Panc1 (cell line): ENCODE results near the gene CARD8. TPM values are rescaled to one million over a fixed set of nuclear protein-coding genes. Genes with fewer than 3 reads are reported as not detected.

ENCODE experiments used
- ATAC-seq: fragments of 200-7000 bp; cut with Tn5 transposase; 2 replicates; pipeline ENCODE4 v1.9.1; 2020; ENCODE audit warnings: mild to moderate bottlenecking, moderate library complexity
- Bru-seq: library from RNA; stranded (reverse); fragments of 400-500 nt; gene quantifications from one replicate; lab custom pipeline; 2021; lab: Mats Ljungman, UMichigan
- BruChase-seq, 2 experiments: library from RNA; stranded (reverse); fragments of 400-500 nt; gene quantifications; one replicate each; lab custom pipeline; 2021; lab: Mats Ljungman, UMichigan
- BruUV-seq: library from RNA; stranded (reverse); fragments of 400-500 nt; replicated peaks from 2 replicates; lab custom pipeline; 2021; lab: Mats Ljungman, UMichigan
- CTCF ChIA-PET: fragments of 300-600 bp; sonication (Branson Sonifier 250); formaldehyde crosslinking; loops from one replicate; lab custom pipeline; 2022; ENCODE audit warnings: antibody characterized with exemption; lab: Charles Lee
- POLR2A ChIA-PET: fragments of 300-600 bp; sonication (Branson Sonifier 250); formaldehyde crosslinking; loops from one replicate; lab custom pipeline; 2022; ENCODE audit warnings: antibody characterized with exemption; lab: Charles Lee
- DNase-seq: peaks from one replicate; pipeline ENCODE4 v3.0.0-alpha.2; 2010; ENCODE audit warnings: low read depth, low spot score
- H3K27ac ChIP-seq: 2 replicates; pipeline ENCODE4 v1.5.1; 2011; ENCODE audit warnings: mild to moderate bottlenecking, low read length, inconsistent platforms
- H3K27me3 ChIP-seq: fragments of 200-500 bp; sonication (Bioruptor generic); 2 replicates; pipeline ENCODE4 v1.6.0; 2014; ENCODE audit warnings: low read length, inconsistent platforms; ENCODE audit not compliant: control insufficient read depth, insufficient read depth
- H3K36me3 ChIP-seq: fragments of 200-500 bp; sonication (Bioruptor generic); 2 replicates; pipeline ENCODE4 v1.5.1; 2014; ENCODE audit warnings: inconsistent platforms, mild to moderate bottlenecking, low read length, moderate library complexity; ENCODE audit not compliant: control insufficient read depth, insufficient read depth
- H3K4me1 ChIP-seq: 2 replicates; pipeline ENCODE4 v1.5.1; 2011; ENCODE audit warnings: inconsistent platforms, mild to moderate bottlenecking, low read length, moderate library complexity; ENCODE audit not compliant: control insufficient read depth, insufficient read depth
- H3K4me3 ChIP-seq, 2 experiments: 2 replicates each; pipeline ENCODE4 v1.5.1; 2011 to 2012; ENCODE audit warnings: low read depth in 2 of 2, low read length in 2 of 2, mild to moderate bottlenecking in 2 of 2, inconsistent platforms in 1 of 2, moderate library complexity in 1 of 2
- H3K9me3 ChIP-seq: fragments of 200-500 bp; sonication (Bioruptor generic); 2 replicates; pipeline ENCODE4 v1.5.1; 2014; ENCODE audit warnings: low read depth, mild to moderate bottlenecking, inconsistent platforms, low read length, moderate library complexity; ENCODE audit not compliant: control insufficient read depth, insufficient read depth
- POLR2AphosphoS5 ChIP-seq: IDR thresholded peaks from 2 replicates; pipeline ENCODE4 v1.6.1; 2012; ENCODE audit warnings: mild to moderate bottlenecking, low read depth, low read length, moderate library complexity
- SIN3A ChIP-seq: IDR thresholded peaks from 2 replicates; pipeline ENCODE4 v1.6.1; 2012; ENCODE audit warnings: low read depth, mild to moderate bottlenecking, low read length, moderate library complexity, borderline replicate concordance; ENCODE audit not compliant: insufficient read depth
- TCF7L2 ChIP-seq: IDR thresholded peaks from 2 replicates; pipeline ENCODE4 v1.6.1; 2011; ENCODE audit warnings: mild to moderate bottlenecking, low read depth, low read length, inconsistent platforms
- in situ Hi-C: cut with HindIII; loops from 2 replicates; pipeline ENCODE4 v1.10.0; 2016; ENCODE audit warnings: low sequenced_read_pairs, low pct_unique_long_range_greater_than_20kb
- intact Hi-C: fragments of 100-400 bp; cut with micrococcal nuclease; formaldehyde crosslinking; loops from one replicate; pipeline ENCODE4 v1.10.0; 2022; ENCODE audit not compliant: unreplicated experiment
- long read RNA-seq: library from polyadenylated mRNA; unstranded; transcript quantifications from one replicate; pipeline ENCODE4 v2.0.0, GENCODE V29; 2021; ENCODE audit not compliant: unreplicated experiment
- polyA plus RNA-seq: library from polyadenylated mRNA; unstranded; fragments of >200 nt; gene quantifications from one replicate; pipeline ENCODE4 v1.2.1, GENCODE V29; 2012; ENCODE audit warnings: missing spikeins; ENCODE audit not compliant: insufficient read length
- total RNA-seq: library from RNA; stranded (reverse); gene quantifications from one replicate; pipeline ENCODE4 v1.2.1, GENCODE V29; 2021; ENCODE audit not compliant: unreplicated experiment
- TF ChIP-seq, protein P1 (sequence below), 2 experiments: IDR thresholded peaks; 2 replicates each; pipeline ENCODE4 v1.6.1; 2011 to 2012; ENCODE audit warnings: low read depth in 2 of 2, control low read depth in 1 of 2, low read length in 1 of 2, mild to moderate bottlenecking in 1 of 2, moderate library complexity in 1 of 2; ENCODE audit not compliant: insufficient read depth in 1 of 2
- TF ChIP-seq, protein P2 (sequence below): fragments of 450-650 bp; IDR thresholded peaks from 2 replicates; pipeline ENCODE4 v1.5.1; 2017; ENCODE audit warnings: mild to moderate bottlenecking

The CARD8 gene, protein sequence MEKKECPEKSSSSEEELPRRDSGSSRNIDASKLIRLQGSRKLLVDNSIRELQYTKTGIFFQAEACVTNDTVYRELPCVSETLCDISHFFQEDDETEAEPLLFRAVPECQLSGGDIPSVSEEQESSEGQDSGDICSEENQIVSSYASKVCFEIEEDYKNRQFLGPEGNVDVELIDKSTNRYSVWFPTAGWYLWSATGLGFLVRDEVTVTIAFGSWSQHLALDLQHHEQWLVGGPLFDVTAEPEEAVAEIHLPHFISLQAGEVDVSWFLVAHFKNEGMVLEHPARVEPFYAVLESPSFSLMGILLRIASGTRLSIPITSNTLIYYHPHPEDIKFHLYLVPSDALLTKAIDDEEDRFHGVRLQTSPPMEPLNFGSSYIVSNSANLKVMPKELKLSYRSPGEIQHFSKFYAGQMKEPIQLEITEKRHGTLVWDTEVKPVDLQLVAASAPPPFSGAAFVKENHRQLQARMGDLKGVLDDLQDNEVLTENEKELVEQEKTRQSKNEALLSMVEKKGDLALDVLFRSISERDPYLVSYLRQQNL
- total RNA-seq (19.9 TPM), Bru-seq, nascent RNA (percentile 56 among the genes with signal in this experiment), BruChase-seq, experiment 1, labeled RNA remaining after a 2-hour chase (percentile 64 among the genes with signal in this experiment), BruChase-seq, experiment 2, labeled RNA remaining after a 6-hour chase (percentile 67 among the genes with signal in this experiment)
- polyA plus RNA-seq: 10.3 TPM
- long read RNA-seq, partial matches to known transcripts: 12 of 22 reads
- long read RNA-seq, other reads (novel, unspliced or antisense): 8 of 22 reads

GRCh38 chr19:48255376-48256303, at the start of gene CARD8:
Gene CARD8, minus strand, starts transcription at chr19:48255912. Its CDS starts 14,892 bp downstream, at chr19:48241020.
- CTCF ChIA-PET: interaction anchor here (0.6 to 0.7 kb wide), 2 partner anchors 86 to 347 kb away, joined by 3 read pairs; no protein-coding TSS in a partner anchor
- no peaks in the 10 kb centered on the region for H3K36me3 ChIP-seq
- peak; percentile 92 for ATAC-seq
- in situ Hi-C loops: no loop called here
- H3K4me1 ChIP-seq: peaks cover 6% of the 10 kb centered on the region; the same call in 1 of the 2 replicates
- POLR2A ChIA-PET: interaction anchor here (0.5 to 0.6 kb wide), 2 partner anchors 58 to 175 kb away, joined by 4 to 8 read pairs; no protein-coding TSS in a partner anchor
- DNase-seq: peak; percentile 63
- peak within 1 kb of the TSS; percentile 65 to 81 for H3K4me3 ChIP-seq
- no peaks in the 10 kb centered on the region for H3K9me3 ChIP-seq
- peak within 1 kb of the TSS; percentile 96 for H3K27ac ChIP-seq
- TSS peak; percentile 95 for BruUV-seq
- intact Hi-C loops: no loop called here
- TF ChIP-seq POLR2AphosphoS5 (peak; percentile 64; the same call in 1 of the 2 replicates), SIN3A (no peak)
- no peaks in the 10 kb centered on the region for H3K27me3 ChIP-seq

DNA sequence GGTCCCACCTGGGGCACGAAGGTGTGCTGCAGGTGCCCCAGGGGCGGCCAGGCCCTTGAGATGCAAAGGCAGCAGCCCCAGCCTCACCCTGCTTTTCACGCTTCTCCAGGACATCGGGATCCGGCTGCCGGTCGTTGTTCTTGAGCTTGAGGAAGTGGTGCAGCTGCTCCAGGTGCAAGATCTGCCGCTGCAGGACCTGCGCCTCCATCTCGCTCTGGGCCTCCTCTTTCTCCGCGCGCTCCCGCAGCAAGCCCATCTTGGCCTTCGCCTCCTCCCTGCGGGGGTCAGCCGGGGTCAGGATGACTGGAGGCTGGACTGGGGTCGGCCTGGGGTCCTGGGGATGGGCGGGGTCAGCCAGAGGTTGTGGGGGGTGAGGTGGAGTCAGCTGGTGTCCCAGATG, 48.2 kb upstream of the CARD8 start:
- Histone ChIP-seq H3K9me3 (no peaks in the 10 kb centered on the region), H3K36me3 (no peaks in the 10 kb centered on the region), H3K27ac (no peak overlapping the region), H3K4me3 (no peak overlapping the region), H3K27me3 (no peaks in the 10 kb centered on the region), H3K4me1 (no peaks in the 10 kb centered on the region)
- in situ Hi-C loops (no loop called here), intact Hi-C loops (no loop called here)
- TF ChIP-seq POLR2AphosphoS5: no peak
- TF ChIP-seq SIN3A: no peak
- no peak for TF ChIP-seq TCF7L2
- TF ChIP-seq, protein P1, sequence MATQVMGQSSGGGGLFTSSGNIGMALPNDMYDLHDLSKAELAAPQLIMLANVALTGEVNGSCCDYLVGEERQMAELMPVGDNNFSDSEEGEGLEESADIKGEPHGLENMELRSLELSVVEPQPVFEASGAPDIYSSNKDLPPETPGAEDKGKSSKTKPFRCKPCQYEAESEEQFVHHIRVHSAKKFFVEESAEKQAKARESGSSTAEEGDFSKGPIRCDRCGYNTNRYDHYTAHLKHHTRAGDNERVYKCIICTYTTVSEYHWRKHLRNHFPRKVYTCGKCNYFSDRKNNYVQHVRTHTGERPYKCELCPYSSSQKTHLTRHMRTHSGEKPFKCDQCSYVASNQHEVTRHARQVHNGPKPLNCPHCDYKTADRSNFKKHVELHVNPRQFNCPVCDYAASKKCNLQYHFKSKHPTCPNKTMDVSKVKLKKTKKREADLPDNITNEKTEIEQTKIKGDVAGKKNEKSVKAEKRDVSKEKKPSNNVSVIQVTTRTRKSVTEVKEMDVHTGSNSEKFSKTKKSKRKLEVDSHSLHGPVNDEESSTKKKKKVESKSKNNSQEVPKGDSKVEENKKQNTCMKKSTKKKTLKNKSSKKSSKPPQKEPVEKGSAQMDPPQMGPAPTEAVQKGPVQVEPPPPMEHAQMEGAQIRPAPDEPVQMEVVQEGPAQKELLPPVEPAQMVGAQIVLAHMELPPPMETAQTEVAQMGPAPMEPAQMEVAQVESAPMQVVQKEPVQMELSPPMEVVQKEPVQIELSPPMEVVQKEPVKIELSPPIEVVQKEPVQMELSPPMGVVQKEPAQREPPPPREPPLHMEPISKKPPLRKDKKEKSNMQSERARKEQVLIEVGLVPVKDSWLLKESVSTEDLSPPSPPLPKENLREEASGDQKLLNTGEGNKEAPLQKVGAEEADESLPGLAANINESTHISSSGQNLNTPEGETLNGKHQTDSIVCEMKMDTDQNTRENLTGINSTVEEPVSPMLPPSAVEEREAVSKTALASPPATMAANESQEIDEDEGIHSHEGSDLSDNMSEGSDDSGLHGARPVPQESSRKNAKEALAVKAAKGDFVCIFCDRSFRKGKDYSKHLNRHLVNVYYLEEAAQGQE (IDR thresholded peaks at IDR 0.05; ENCODE audit: insufficient read depth in 1 of 2, low read depth in 2 of 2, low read length in 1 of 2): no peak
- TF ChIP-seq, protein P2, sequence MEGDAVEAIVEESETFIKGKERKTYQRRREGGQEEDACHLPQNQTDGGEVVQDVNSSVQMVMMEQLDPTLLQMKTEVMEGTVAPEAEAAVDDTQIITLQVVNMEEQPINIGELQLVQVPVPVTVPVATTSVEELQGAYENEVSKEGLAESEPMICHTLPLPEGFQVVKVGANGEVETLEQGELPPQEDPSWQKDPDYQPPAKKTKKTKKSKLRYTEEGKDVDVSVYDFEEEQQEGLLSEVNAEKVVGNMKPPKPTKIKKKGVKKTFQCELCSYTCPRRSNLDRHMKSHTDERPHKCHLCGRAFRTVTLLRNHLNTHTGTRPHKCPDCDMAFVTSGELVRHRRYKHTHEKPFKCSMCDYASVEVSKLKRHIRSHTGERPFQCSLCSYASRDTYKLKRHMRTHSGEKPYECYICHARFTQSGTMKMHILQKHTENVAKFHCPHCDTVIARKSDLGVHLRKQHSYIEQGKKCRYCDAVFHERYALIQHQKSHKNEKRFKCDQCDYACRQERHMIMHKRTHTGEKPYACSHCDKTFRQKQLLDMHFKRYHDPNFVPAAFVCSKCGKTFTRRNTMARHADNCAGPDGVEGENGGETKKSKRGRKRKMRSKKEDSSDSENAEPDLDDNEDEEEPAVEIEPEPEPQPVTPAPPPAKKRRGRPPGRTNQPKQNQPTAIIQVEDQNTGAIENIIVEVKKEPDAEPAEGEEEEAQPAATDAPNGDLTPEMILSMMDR: no peak
- ChIA-PET POLR2A (no interaction called here), CTCF (no interaction called here)
- ATAC-seq (no peak), DNase-seq (no peak)
- no TSS peak for BruUV-seq
